ENCODE measurements around the gene HACD2. TPM values are rescaled to one million over a fixed set of nuclear protein-coding genes. Genes with fewer than 3 reads are reported as not detected.
"Not testable (repeated sequence)": the region's sequence is repeated elsewhere in the genome, so short reads cannot be mapped to it uniquely, and the experiment has no call there.

HACD2 gene
- total RNA-seq, 1 donor from 2014 or later, result 42.8 TPM

DNA sequence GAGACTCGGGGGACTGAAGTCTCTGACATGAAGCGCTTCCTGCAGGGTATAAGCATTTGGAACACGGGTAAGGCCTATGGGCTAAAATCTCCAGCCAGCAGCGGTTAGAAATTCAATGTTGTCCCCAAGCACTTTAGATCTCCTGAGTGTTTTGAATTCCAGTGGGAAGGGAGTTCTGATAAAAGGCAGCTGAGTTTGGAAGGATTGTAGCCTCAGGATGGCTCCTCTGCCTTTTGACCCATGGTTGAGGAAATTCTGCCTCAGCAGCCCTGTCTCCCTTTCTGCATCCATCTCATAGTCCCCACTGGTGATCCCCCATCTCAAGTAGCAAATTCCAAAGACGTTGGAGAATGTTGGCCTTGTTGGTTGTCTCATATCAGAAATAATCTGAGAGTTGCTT is 24.2 kb upstream of the HACD2 start:
- no peak overlapping the region for H3K27ac ChIP-seq
- peaks cover 27% of the 10 kb centered on the region for H3K36me3 ChIP-seq
- TF ChIP-seq CTCF (IDR thresholded peaks at IDR 0.05), result no peak
- no peak for ATAC-seq
- H3K4me3 ChIP-seq, result no peak overlapping the region
- no peaks in the 10 kb centered on the region for H3K9me3 ChIP-seq
- no peaks in the 10 kb centered on the region for H3K4me1 ChIP-seq
- intact Hi-C loops (cut with DNase I), result no loop called here
- no peaks in the 10 kb centered on the region for H3K27me3 ChIP-seq (ENCODE audit: low read depth)
- no peak for DNase-seq

GRCh38 chr3:123608263-123608937 is 23.5 kb upstream of the HACD2 start:
- TF ChIP-seq CTCF (IDR thresholded peaks at IDR 0.05), result no peak
- H3K4me1 ChIP-seq, result no peaks in the 10 kb centered on the region
- H3K9me3 ChIP-seq, result no peaks in the 10 kb centered on the region
- no peak overlapping the region for H3K27ac ChIP-seq
- DNase-seq (no peak), ATAC-seq (no peak)
- no peak overlapping the region for H3K4me3 ChIP-seq
- H3K36me3 ChIP-seq, result peaks cover 21% of the 10 kb centered on the region
- H3K27me3 ChIP-seq (ENCODE audit: low read depth), result no peaks in the 10 kb centered on the region
- intact Hi-C loops (cut with DNase I), result no loop called here

GRCh38 chr3:123606527-123606926 is 21.7 kb upstream of the HACD2 start:
- H3K4me1 ChIP-seq, result no peaks in the 10 kb centered on the region
- no peak overlapping the region for H3K27ac ChIP-seq
- no peak for TF ChIP-seq CTCF (IDR thresholded peaks at IDR 0.05)
- no peak overlapping the region for H3K4me3 ChIP-seq
- no peaks in the 10 kb centered on the region for H3K27me3 ChIP-seq (ENCODE audit: low read depth)
- H3K36me3 ChIP-seq, result peaks cover 5% of the 10 kb centered on the region
- intact Hi-C loops (cut with DNase I), result no loop called here
- DNase-seq (no peak), ATAC-seq (no peak)
- no peaks in the 10 kb centered on the region for H3K9me3 ChIP-seq

DNA sequence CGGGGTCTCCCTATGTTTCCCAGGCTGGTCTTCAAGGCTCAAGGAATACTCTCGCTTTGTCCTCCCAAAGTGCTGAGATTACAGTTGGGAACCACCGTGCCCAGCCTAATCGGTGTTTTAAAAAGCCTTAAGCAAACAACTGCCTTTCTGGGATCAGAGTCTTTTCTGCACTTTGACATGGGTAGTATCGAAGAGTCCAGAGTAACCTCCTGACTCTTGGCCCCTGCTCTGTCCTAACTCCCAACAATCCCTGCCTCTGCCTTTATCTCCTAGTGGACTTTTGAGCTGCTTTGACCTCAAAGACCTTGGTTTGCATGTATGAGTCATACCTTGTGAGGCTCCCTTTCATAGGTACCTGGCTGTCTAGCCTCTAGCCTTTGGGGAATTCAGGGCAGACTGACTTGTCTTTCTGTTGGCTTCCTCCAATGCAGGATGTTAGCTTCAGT is 21.0 kb upstream of the HACD2 start:
- H3K27ac ChIP-seq, result peak overlapping the region; percentile 14
- no peaks in the 10 kb centered on the region for H3K4me1 ChIP-seq
- no peaks in the 10 kb centered on the region for H3K27me3 ChIP-seq (ENCODE audit: low read depth)
- ATAC-seq, result peak; percentile 47 to 71
- intact Hi-C loops (cut with DNase I), result no loop called here
- no peak for DNase-seq
- no peaks in the 10 kb centered on the region for H3K36me3 ChIP-seq
- no peak overlapping the region for H3K4me3 ChIP-seq
- H3K9me3 ChIP-seq, result no peaks in the 10 kb centered on the region
- no peak for TF ChIP-seq CTCF (IDR thresholded peaks at IDR 0.05)

GRCh38 chr3:123603153-123603552 is 18.3 kb upstream of the HACD2 start:
- intact Hi-C loops (cut with DNase I); ATAC-seq; H3K27me3 ChIP-seq (ENCODE audit: low read depth); H3K9me3 ChIP-seq; H3K36me3 ChIP-seq; H3K4me1 ChIP-seq; H3K27ac ChIP-seq; DNase-seq; H3K4me3 ChIP-seq: not testable (repeated sequence)

DNA sequence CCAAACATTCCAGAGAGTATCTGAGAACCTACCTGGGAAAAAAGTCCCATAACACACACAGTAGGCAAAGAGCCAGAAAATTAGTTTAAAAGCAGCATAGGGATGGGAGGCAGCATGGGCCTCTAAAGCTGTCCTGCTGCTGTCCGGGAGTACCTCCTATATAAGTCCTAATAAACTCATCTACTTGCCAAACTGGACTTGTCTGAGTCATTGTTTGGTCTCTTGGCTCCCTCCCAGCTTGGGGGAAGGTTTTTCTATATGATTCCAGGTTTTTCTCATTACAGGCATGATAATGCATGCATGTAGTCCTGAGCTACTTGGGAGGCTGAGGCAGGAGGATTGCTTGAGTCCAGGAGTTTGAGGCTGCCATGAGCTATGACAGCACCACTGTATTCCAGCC is 17.5 kb upstream of the HACD2 start:
- DNase-seq (no peak), ATAC-seq (no peak)
- Histone ChIP-seq H3K27me3 (ENCODE audit: low read depth) (no peaks in the 10 kb centered on the region), H3K4me1 (no peaks in the 10 kb centered on the region), H3K9me3 (no peaks in the 10 kb centered on the region), H3K36me3 (no peaks in the 10 kb centered on the region), H3K27ac (no peak overlapping the region), H3K4me3 (no peak overlapping the region)
- intact Hi-C loops (cut with DNase I), result no loop called here
- no peak for TF ChIP-seq CTCF (IDR thresholded peaks at IDR 0.05)

- H3K27ac ChIP-seq; H3K4me1 ChIP-seq; H3K36me3 ChIP-seq; H3K27me3 ChIP-seq (ENCODE audit: low read depth); H3K4me3 ChIP-seq; ATAC-seq; intact Hi-C loops (cut with DNase I); DNase-seq; H3K9me3 ChIP-seq: not testable (repeated sequence)
These were observed 16.0 kb upstream of the HACD2 start for GRCh38 chr3:123600863-123601262.
